H1 (cell line): Measurements from ENCODE around the gene DYNLL1. TPM values are rescaled to one million over a fixed set of nuclear protein-coding genes. Genes with fewer than 3 reads are reported as not detected.

ENCODE experiments used
- CTCF ChIA-PET: fragments of 300-600 bp; sonication (Branson Sonifier 250); formaldehyde crosslinking; loops from one replicate; lab custom pipeline; 2021; ENCODE audit not compliant: partially characterized antibody; lab: Charles Lee
- POLR2A ChIA-PET: fragments of 300-600 bp; sonication (Branson Sonifier 250); formaldehyde crosslinking; loops from one replicate; lab custom pipeline; 2021; ENCODE audit warnings: inconsistent platforms; ENCODE audit not compliant: partially characterized antibody; lab: Charles Lee
- DNase-seq, 2 experiments: peaks; one replicate each; pipeline versions ENCODE4 v3.0.0 to v3.0.0-alpha.2; 2010 to 2022; ENCODE audit warnings: low spot score in 2 of 2, low read depth in 1 of 2, mixed read lengths in 1 of 2
- FAIRE-seq: peaks from 2 replicates; lab custom pipeline; 2011; peaks lifted over from hg19 to GRCh38; lab: Jason Lieb, UNC
- H2AFZ ChIP-seq: 2 replicates; pipeline ENCODE4 v1.8.1; 2012; ENCODE audit warnings: low read length, inconsistent platforms
- H2AK5ac ChIP-seq: 2 replicates; pipeline ENCODE4 v1.6.1; 2013; ENCODE audit warnings: low read depth, low read length
- H2BK120ac ChIP-seq: replicated peaks from 2 replicates; pipeline ENCODE3; 2013; ENCODE audit warnings: low read depth, low read length, inconsistent platforms
- H2BK12ac ChIP-seq: 2 replicates; pipeline ENCODE4 v1.6.1; 2013; ENCODE audit warnings: low read depth, low read length
- H2BK15ac ChIP-seq: 2 replicates; pipeline ENCODE4 v1.6.1; 2013; ENCODE audit warnings: low read length
- H2BK20ac ChIP-seq: 2 replicates; pipeline ENCODE4 v1.6.1; 2013; ENCODE audit warnings: low read length
- H2BK5ac ChIP-seq: 2 replicates; pipeline ENCODE4 v1.6.1; 2013; ENCODE audit warnings: low read depth, low read length
- H3K14ac ChIP-seq: 2 replicates; pipeline ENCODE4 v1.6.1; 2013; ENCODE audit warnings: inconsistent platforms; ENCODE audit not compliant: insufficient read length
- H3K18ac ChIP-seq: 2 replicates; pipeline ENCODE4 v1.6.1; 2013; ENCODE audit warnings: low read length; ENCODE audit errors: extremely low read depth
- H3K23ac ChIP-seq: 2 replicates; pipeline ENCODE4 v1.6.1; 2013; ENCODE audit warnings: inconsistent platforms; ENCODE audit not compliant: insufficient read length
- H3K23me2 ChIP-seq: 2 replicates; pipeline ENCODE4 v1.6.1; 2013; ENCODE audit warnings: low read depth, low read length
- H3K27ac ChIP-seq: 2 replicates; pipeline ENCODE4 v1.6.1; 2011; ENCODE audit warnings: low read depth, low read length, inconsistent platforms
- H3K27me3 ChIP-seq, 4 experiments: replicated peaks in 1 of 4; 1 replicate in 1 of 4; 2 replicates in 3 of 4; pipeline versions ENCODE4 v1.6.1 to v1.8.1; 2011 to 2013; ENCODE audit warnings: low read length in 3 of 4, mild to moderate bottlenecking in 3 of 4, inconsistent platforms in 2 of 4, mixed read lengths in 2 of 4, moderate library complexity in 1 of 4; ENCODE audit not compliant: control insufficient read depth in 3 of 4, insufficient read depth in 3 of 4; ENCODE audit errors: extremely low read depth in 1 of 4
- H3K36me3 ChIP-seq, 4 experiments: 2 replicates each; pipeline versions ENCODE4 v1.6.1 to v1.8.1; 2011 to 2013; ENCODE audit warnings: mild to moderate bottlenecking in 4 of 4, low read length in 3 of 4, moderate library complexity in 2 of 4, control low read depth in 1 of 4, inconsistent platforms in 1 of 4; ENCODE audit not compliant: insufficient read depth in 4 of 4, control insufficient read depth in 2 of 4
- H3K4ac ChIP-seq: replicated peaks from 2 replicates; pipeline ENCODE3; 2013; ENCODE audit warnings: low read length, low read depth, mixed read lengths, inconsistent platforms; ENCODE audit not compliant: insufficient read length
- H3K4me1 ChIP-seq, 4 experiments: replicated peaks in 1 of 4; 1 replicate in 1 of 4; 2 replicates in 3 of 4; pipeline versions ENCODE4 v1.6.1 to v1.8.1; 2011 to 2013; ENCODE audit warnings: low read length in 3 of 4, inconsistent platforms in 2 of 4, mixed read lengths in 1 of 4; ENCODE audit not compliant: insufficient read depth in 4 of 4, control insufficient read depth in 3 of 4
- H3K4me2 ChIP-seq, 2 experiments: 2 replicates each; pipeline versions ENCODE4 v1.6.1 to v1.8.1; 2011 to 2013; ENCODE audit warnings: low read depth in 2 of 2, low read length in 2 of 2, control low read depth in 1 of 2, inconsistent platforms in 1 of 2, mild to moderate bottlenecking in 1 of 2; ENCODE audit not compliant: insufficient read depth in 1 of 2
- H3K4me3 ChIP-seq, 4 experiments: fragments of 200-600, 300-600 bp in 1 of 4; sonication (generic), shearing (Covaris generic), sonication (Bioruptor Twin) in 1 of 4; 2 replicates each; pipeline versions ENCODE4 v1.5.1 to v1.8.1; 2011 to 2016; ENCODE audit warnings: low read length in 4 of 4, low read depth in 3 of 4, control low read depth in 2 of 4, inconsistent platforms in 2 of 4, mild to moderate bottlenecking in 2 of 4, mixed read lengths in 1 of 4, moderate library complexity in 1 of 4; ENCODE audit not compliant: insufficient read depth in 2 of 4; ENCODE audit errors: extremely low read depth in 1 of 4
- H3K56ac ChIP-seq: replicated peaks from 2 replicates; pipeline ENCODE3; 2013; ENCODE audit warnings: low read depth, mild to moderate bottlenecking, mixed read lengths, low read length, inconsistent platforms; ENCODE audit not compliant: insufficient read length
- H3K79me1 ChIP-seq: 2 replicates; pipeline ENCODE4 v1.6.1; 2013; ENCODE audit warnings: low read depth, low read length, control low read depth
- H3K79me2 ChIP-seq, 2 experiments: 2 replicates each; pipeline versions ENCODE4 v1.6.1 to v1.8.1; 2012 to 2013; ENCODE audit warnings: low read length in 2 of 2, mild to moderate bottlenecking in 2 of 2, inconsistent platforms in 1 of 2; ENCODE audit not compliant: insufficient read depth in 2 of 2, control insufficient read depth in 1 of 2
- H3K9ac ChIP-seq, 4 experiments: replicated peaks in 1 of 4; 1 replicate in 1 of 4; 2 replicates in 3 of 4; pipeline versions ENCODE4 v1.6.1 to v1.8.1; 2011 to 2013; ENCODE audit warnings: low read depth in 3 of 4, low read length in 3 of 4, control low read depth in 2 of 4, mild to moderate bottlenecking in 2 of 4, moderate library complexity in 2 of 4, inconsistent platforms in 1 of 4; ENCODE audit errors: extremely low read depth in 1 of 4
- H3K9me3 ChIP-seq, 2 experiments: 2 replicates each; pipeline versions ENCODE4 v1.6.1 to v1.8.1; 2012 to 2013; ENCODE audit warnings: mild to moderate bottlenecking in 2 of 2, moderate library complexity in 2 of 2, control low read depth in 1 of 2, inconsistent platforms in 1 of 2, low read depth in 1 of 2, low read length in 1 of 2, mixed read lengths in 1 of 2; ENCODE audit not compliant: insufficient read depth in 2 of 2
- H4K20me1 ChIP-seq, 2 experiments: replicated peaks in 1 of 2; 2 replicates each; pipeline versions ENCODE3 to v1.8.1; 2011 to 2013; ENCODE audit warnings: inconsistent platforms in 2 of 2, low read length in 2 of 2, mild to moderate bottlenecking in 1 of 2; ENCODE audit not compliant: insufficient read depth in 2 of 2, control insufficient read depth in 1 of 2
- H4K5ac ChIP-seq: 2 replicates; pipeline ENCODE4 v1.6.1; 2013; ENCODE audit warnings: low read length, low read depth, mixed read lengths, inconsistent platforms; ENCODE audit not compliant: insufficient read length
- H4K8ac ChIP-seq: 2 replicates; pipeline ENCODE4 v1.8.0; 2013; ENCODE audit warnings: mild to moderate bottlenecking, moderate library complexity, low read length, inconsistent platforms; ENCODE audit not compliant: insufficient read depth; ENCODE audit errors: extremely low read depth
- H4K91ac ChIP-seq: replicated peaks from 2 replicates; pipeline ENCODE3; 2013; ENCODE audit warnings: low read length, mixed read lengths, inconsistent platforms; ENCODE audit not compliant: insufficient read length
- CTCF ChIP-seq, 3 experiments: IDR thresholded peaks; 1 replicate in 2 of 3; 2 replicates in 1 of 3; pipeline versions ENCODE4 v1.5.1 to v1.6.1; 2011; ENCODE audit warnings: low read length in 3 of 3, mild to moderate bottlenecking in 3 of 3, inconsistent platforms in 2 of 3, low read depth in 1 of 3, moderate library complexity in 1 of 3; ENCODE audit not compliant: insufficient read depth in 1 of 3; ENCODE audit errors: control extremely low read depth in 1 of 3
- KDM1A ChIP-seq: fragments of 200-600, 300-600 bp; sonication (generic); IDR thresholded peaks from 2 replicates; pipeline ENCODE4 v1.7.1; 2016; ENCODE audit warnings: mild to moderate bottlenecking, low read length, borderline replicate concordance
- MAFK ChIP-seq: IDR thresholded peaks from 2 replicates; pipeline ENCODE4 v1.6.1; 2012; ENCODE audit warnings: low read depth, mild to moderate bottlenecking, improper control_type of control experiment, low read length
- RAD21 ChIP-seq, 2 experiments: IDR thresholded peaks in 1 of 2; conservative IDR thresholded peaks in 1 of 2; 2 replicates each; pipeline ENCODE4 v1.6.1; 2011; ENCODE audit warnings: low read depth in 2 of 2, low read length in 2 of 2, improper control_type of control experiment in 1 of 2, inconsistent platforms in 1 of 2, mild to moderate bottlenecking in 1 of 2, moderate library complexity in 1 of 2
- WGBS, 2 experiments: shearing (Covaris generic) in 1 of 2; methylation state at CpG; one replicate each; pipeline versions ENCODE4 v1.1.6 to v1.1.7; 2013 to 2015; ENCODE audit warnings: low lambda C conversion rate in 2 of 2, mixed read lengths in 2 of 2, inconsistent platforms in 1 of 2, low coverage in 1 of 2, missing lambda C conversion rate in 1 of 2; ENCODE audit not compliant: insufficient replicate concordance in 2 of 2, insufficient coverage in 1 of 2, insufficient read length in 1 of 2; ENCODE audit errors: extremely low coverage in 1 of 2, missing lambda C conversion rate in 1 of 2; 5-methylcytosine and 5-hydroxymethylcytosine counted together
- polyA plus RNA-seq, 7 experiments: library from polyadenylated mRNA; depleted of rRNA in 3 of 7; stranded (reverse) in 5 of 7; unstranded in 2 of 7; fragments of >200 nt in 5 of 7; fragments of 200-250 nt in 2 of 7; gene quantifications; 1 replicate in 5 of 7; 2 replicates in 1 of 7; 4 replicates in 1 of 7; pipeline versions ENCODE4 v1.2.1 to v1.2.3, GENCODE V29; 2011 to 2013; ENCODE audit warnings: missing spikeins in 2 of 7, mixed read lengths in 2 of 7
- total RNA-seq: library from RNA; stranded (reverse); fragmentation: NEBNext Ultra II Directional; extraction: Animal tissue kit (Norgen Biotek cat#: 25700); gene quantifications from 2 replicates; pipeline ENCODE4 v1.2.1, GENCODE V29; 2021

Gene DYNLL1
- total and polyA plus RNA-seq, 2 of the 8 experiments (the other 6 are each of a cell fraction or from before 2014, with no cell fraction given), result 423 to 488 TPM

GRCh38 chr12:120453977-120454376 lies 41.9 kb upstream of the DYNLL1 start:
- H3K79me2 ChIP-seq, result peaks cover 0 to 13% of the 10 kb centered on the region in 2 experiments; a peak in 1 of 4 replicates
- CTCF ChIA-PET, result interaction anchor here (0.9 to 11.4 kb wide), 9 partner anchors 10 to 119 kb away, joined by 3 to 152 read pairs (median 5); partner anchors contain the start of gene SRSF9
- no peaks in the 10 kb centered on the region; the same call in 1 of the 2 replicates for H3K79me1 ChIP-seq

More at GRCh38 chr12:120453977-120454376, 41.9 kb upstream of the DYNLL1 start:
- Histone ChIP-seq H3K27me3 (no peaks in the 10 kb centered on the region), H4K8ac (no peak overlapping the region), H3K4me2 (no peak overlapping the region), H3K27ac (no peak overlapping the region), H3K23ac (no peak overlapping the region), H3K4me1 (no peaks in the 10 kb centered on the region; a peak in 1 of 7 replicates), H3K14ac (no peak overlapping the region), H3K9me3 (no peaks in the 10 kb centered on the region), H2AFZ (no peak overlapping the region), H3K56ac (no peak overlapping the region), H3K9ac (no peak overlapping the region), H2BK5ac (no peak overlapping the region), H2BK15ac (no peak overlapping the region), H3K23me2 (no peaks in the 10 kb centered on the region), H4K5ac (no peak overlapping the region), H3K18ac (no peak overlapping the region), H3K4ac (no peak overlapping the region), H3K4me3 (no peak overlapping the region), H4K91ac (no peak overlapping the region), H2BK20ac (no peak overlapping the region), H2BK120ac (no peak overlapping the region), H2AK5ac (no peak overlapping the region), H2BK12ac (no peak overlapping the region), H3K36me3 (peaks cover 10 to 63% (median 31%) of the 10 kb centered on the region in 4 experiments; a peak in 7 of 8 replicates), H4K20me1 (peaks cover 4% of the 10 kb centered on the region in 2 experiments)
- WGBS, 2 experiments, result 64% methylated on average over 4 of the region's 4 CpGs; no CpG with 5 or more reads in 1 of the 2 experiments
- POLR2A ChIA-PET, result interaction anchor here (0.9 to 19.6 kb wide), 7 partner anchors 11 to 129 kb away, joined by 3 to 365 read pairs (median 4); partner anchors contain the start of gene SRSF9
- no peak for TF ChIP-seq KDM1A
- TF ChIP-seq MAFK, result peak; percentile 26; the same call in 1 of the 2 replicates
- peak in 2 of 3 experiments; percentile 47 to 71; a peak in 3 of 4 replicates for TF ChIP-seq CTCF (IDR thresholded peaks at IDR 0.05; ENCODE audit: control extremely low read depth in 1 of 3, insufficient read depth in 1 of 3, low read depth in 1 of 3, low read length in 3 of 3)
- peak; percentile 42 to 52 for TF ChIP-seq RAD21 (IDR thresholded peaks at IDR 0.05 in 1 of 2, conservative IDR thresholded peaks at IDR 0.05 in 1 of 2; ENCODE audit: low read depth in 2 of 2, low read length in 2 of 2)
- FAIRE-seq (peak; percentile 13), DNase-seq (no peak)
